Esophagus squamous epithelium (tissue), 4 donors: Measurements from ENCODE around the gene PLCB2.

ENCODE experiments used
- POLR2A ChIP-seq, 4 donors: fragments of 450-650 bp; IDR thresholded peaks; one replicate each; pipeline ENCODE4 v1.6.1; 2017; ENCODE audit warnings: antibody characterized with exemption in 4 of 4, mild to moderate bottlenecking in 4 of 4, moderate library complexity in 3 of 4
- TF ChIP-seq, protein P1 (sequence below), 6 experiments: fragments of 450-650 bp in 4 of 6; fragments of 200-600 bp in 2 of 6; sonication (generic) in 2 of 6; IDR thresholded peaks; one replicate each; pipeline ENCODE4 v1.5.1; 2016 to 2019; ENCODE audit warnings: antibody characterized with exemption in 6 of 6, mild to moderate bottlenecking in 4 of 6, moderate library complexity in 4 of 6

DNA sequence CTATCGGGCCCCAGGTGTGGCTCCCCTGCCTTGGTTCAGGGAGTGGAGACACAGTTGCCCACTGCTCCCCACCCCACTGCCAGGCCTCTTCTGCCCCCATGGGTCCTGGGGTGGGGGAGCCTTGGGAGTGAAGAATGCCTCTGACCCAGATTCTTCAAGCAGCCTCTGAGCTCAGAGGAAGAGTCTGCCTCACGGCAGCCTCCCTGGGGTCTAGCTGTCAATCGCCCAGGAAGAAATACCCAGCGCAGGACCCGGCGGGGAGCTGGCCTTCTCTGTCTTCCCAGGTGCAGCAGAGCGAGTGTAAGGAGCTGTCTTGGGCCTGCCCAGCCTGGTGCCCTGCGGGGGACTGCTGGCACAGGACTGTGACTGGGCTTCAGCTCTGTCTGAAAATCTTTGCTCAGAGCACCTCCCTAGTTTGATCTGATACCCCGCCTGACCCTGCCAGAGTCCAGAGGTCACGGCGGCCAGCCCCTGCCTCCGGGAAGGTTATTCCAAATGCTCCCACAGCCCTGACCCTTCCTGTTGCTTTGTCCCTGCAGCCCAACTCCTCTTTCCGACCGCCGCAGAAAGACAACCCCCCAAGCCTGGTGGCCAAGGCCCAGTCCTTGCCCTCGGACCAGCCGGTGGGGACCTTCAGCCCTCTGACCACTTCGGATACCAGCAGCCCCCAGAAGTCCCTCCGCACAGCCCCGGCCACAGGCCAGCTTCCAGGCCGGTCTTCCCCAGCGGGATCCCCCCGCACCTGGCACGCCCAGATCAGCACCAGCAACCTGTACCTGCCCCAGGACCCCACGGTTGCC, 35.9 kb downstream of the PLCB2 start:
- TF ChIP-seq POLR2A (IDR thresholded peaks at IDR 0.05), result no peak
- TF ChIP-seq, protein P1, sequence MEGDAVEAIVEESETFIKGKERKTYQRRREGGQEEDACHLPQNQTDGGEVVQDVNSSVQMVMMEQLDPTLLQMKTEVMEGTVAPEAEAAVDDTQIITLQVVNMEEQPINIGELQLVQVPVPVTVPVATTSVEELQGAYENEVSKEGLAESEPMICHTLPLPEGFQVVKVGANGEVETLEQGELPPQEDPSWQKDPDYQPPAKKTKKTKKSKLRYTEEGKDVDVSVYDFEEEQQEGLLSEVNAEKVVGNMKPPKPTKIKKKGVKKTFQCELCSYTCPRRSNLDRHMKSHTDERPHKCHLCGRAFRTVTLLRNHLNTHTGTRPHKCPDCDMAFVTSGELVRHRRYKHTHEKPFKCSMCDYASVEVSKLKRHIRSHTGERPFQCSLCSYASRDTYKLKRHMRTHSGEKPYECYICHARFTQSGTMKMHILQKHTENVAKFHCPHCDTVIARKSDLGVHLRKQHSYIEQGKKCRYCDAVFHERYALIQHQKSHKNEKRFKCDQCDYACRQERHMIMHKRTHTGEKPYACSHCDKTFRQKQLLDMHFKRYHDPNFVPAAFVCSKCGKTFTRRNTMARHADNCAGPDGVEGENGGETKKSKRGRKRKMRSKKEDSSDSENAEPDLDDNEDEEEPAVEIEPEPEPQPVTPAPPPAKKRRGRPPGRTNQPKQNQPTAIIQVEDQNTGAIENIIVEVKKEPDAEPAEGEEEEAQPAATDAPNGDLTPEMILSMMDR (IDR thresholded peaks at IDR 0.05), result no peak
